Gastrocnemius medialis (tissue), 4 donors: Measurements from ENCODE around the gene NUBP2. TPM values are rescaled to one million over a fixed set of nuclear protein-coding genes. Genes with fewer than 3 reads are reported as not detected.

ENCODE experiments used
- ATAC-seq, 2 donors: fragments of 150-250 bp; one replicate each; pipeline ENCODE4 v1.9.1; 2016
- DNase-seq, 2 donors: peaks; one replicate each; pipeline ENCODE4 v3.0.0-alpha.2; 2019
- H3K27ac ChIP-seq, 4 donors: fragments of 200-600 bp; sonication (generic); 1 replicate in 1 of 4; 2 replicates in 3 of 4; pipeline ENCODE4 v1.5.1; 2016 to 2018; ENCODE audit warnings: mild to moderate bottlenecking in 2 of 4, moderate library complexity in 1 of 4
- H3K27me3 ChIP-seq, 3 donors: fragments of 200-600 bp; sonication (generic) in 2 of 3; 1 replicate in 1 of 3; 2 replicates in 2 of 3; pipeline versions ENCODE4 v1.5.1 to v1.6.0; 2016 to 2019; ENCODE audit warnings: mild to moderate bottlenecking in 1 of 3, moderate library complexity in 1 of 3
- H3K36me3 ChIP-seq, 2 donors: fragments of 200-600 bp; sonication (generic) in 1 of 2; one replicate each; pipeline ENCODE4 v1.5.1; 2017 to 2018
- H3K4me1 ChIP-seq, 2 donors: fragments of 200-600 bp; sonication (generic) in 1 of 2; one replicate each; pipeline ENCODE4 v1.5.1; 2016 to 2017; ENCODE audit warnings: mild to moderate bottlenecking in 2 of 2
- H3K4me3 ChIP-seq, 4 donors: fragments of 200-600 bp; sonication (generic) in 3 of 4; 1 replicate in 1 of 4; 2 replicates in 3 of 4; pipeline ENCODE4 v1.5.1; 2016 to 2019; ENCODE audit warnings: mild to moderate bottlenecking in 2 of 4
- H3K9me3 ChIP-seq, 3 donors: fragments of 200-600 bp; sonication (generic) in 2 of 3; 1 replicate in 1 of 3; 2 replicates in 2 of 3; pipeline ENCODE4 v1.5.1; 2016 to 2019
- POLR2A ChIP-seq, 2 donors: fragments of 450-650 bp; IDR thresholded peaks; one replicate each; pipeline ENCODE4 v1.6.1; 2017; ENCODE audit warnings: antibody characterized with exemption in 2 of 2, mild to moderate bottlenecking in 2 of 2, moderate library complexity in 2 of 2
- in situ Hi-C, 4 donors: fragments of 200-750 bp; cut with MboI; loops; one replicate each; pipeline versions ENCODE4 v1.15.0 to v1.8.0; 2017; ENCODE audit warnings: low sequenced_read_pairs in 4 of 4
- intact Hi-C: fragments of 100-400 bp; cut with DNase I; formaldehyde crosslinking; loops from one replicate; pipeline ENCODE4 v1.15.1; 2023; ENCODE audit warnings: low total_unique reads
- microRNA-seq, 2 donors: library from miRNA; unstranded; fragments of <30 nt; microRNA quantifications; one replicate each; pipeline ENCODE4, GENCODE V29; 2016; ENCODE audit warnings: borderline replicate concordance in 2 of 2
- total RNA-seq, 4 donors: library from RNA; depleted of rRNA; stranded (reverse); fragments of >200 nt; gene quantifications; one replicate each; pipeline versions ENCODE4 v1.1.0 to v1.2.3, GENCODE V29; 2016
- TF ChIP-seq, protein P1 (sequence below), 5 experiments: fragments of 450-650 bp in 3 of 5; fragments of 200-600 bp in 2 of 5; sonication (generic) in 2 of 5; IDR thresholded peaks in 4 of 5; conservative IDR thresholded peaks in 1 of 5; 1 replicate in 4 of 5; 2 replicates in 1 of 5; pipeline ENCODE4 v1.5.1; 2016 to 2019; ENCODE audit warnings: antibody characterized with exemption in 5 of 5, mild to moderate bottlenecking in 3 of 5, moderate library complexity in 3 of 5

NUBP2 gene
- total RNA-seq, 4 donors from 2014 or later = 77.3 to 163 (median 80.7) TPM

- H3K36me3 ChIP-seq = no peaks in the 10 kb centered on the region
- H3K4me3 ChIP-seq = no peak overlapping the region
- H3K9me3 ChIP-seq = no peaks in the 10 kb centered on the region
- TF ChIP-seq, protein P1, sequence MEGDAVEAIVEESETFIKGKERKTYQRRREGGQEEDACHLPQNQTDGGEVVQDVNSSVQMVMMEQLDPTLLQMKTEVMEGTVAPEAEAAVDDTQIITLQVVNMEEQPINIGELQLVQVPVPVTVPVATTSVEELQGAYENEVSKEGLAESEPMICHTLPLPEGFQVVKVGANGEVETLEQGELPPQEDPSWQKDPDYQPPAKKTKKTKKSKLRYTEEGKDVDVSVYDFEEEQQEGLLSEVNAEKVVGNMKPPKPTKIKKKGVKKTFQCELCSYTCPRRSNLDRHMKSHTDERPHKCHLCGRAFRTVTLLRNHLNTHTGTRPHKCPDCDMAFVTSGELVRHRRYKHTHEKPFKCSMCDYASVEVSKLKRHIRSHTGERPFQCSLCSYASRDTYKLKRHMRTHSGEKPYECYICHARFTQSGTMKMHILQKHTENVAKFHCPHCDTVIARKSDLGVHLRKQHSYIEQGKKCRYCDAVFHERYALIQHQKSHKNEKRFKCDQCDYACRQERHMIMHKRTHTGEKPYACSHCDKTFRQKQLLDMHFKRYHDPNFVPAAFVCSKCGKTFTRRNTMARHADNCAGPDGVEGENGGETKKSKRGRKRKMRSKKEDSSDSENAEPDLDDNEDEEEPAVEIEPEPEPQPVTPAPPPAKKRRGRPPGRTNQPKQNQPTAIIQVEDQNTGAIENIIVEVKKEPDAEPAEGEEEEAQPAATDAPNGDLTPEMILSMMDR (IDR thresholded peaks at IDR 0.05 in 4 of 5, conservative IDR thresholded peaks at IDR 0.05 in 1 of 5) = no peak
- no peak for TF ChIP-seq POLR2A (IDR thresholded peaks at IDR 0.05)
- no peak overlapping the region for H3K27ac ChIP-seq
- ATAC-seq = no peak
- peaks cover 24 to 27% of the 10 kb centered on the region in 2 donors for H3K4me1 ChIP-seq
- intact Hi-C loops = no loop called here
- in situ Hi-C loops = no loop called here
- DNase-seq = no peak
- H3K27me3 ChIP-seq = no peaks in the 10 kb centered on the region
These were observed 50.2 kb downstream of the NUBP2 start for GRCh38 chr16:1832838-1833454.

GRCh38 chr16:1834096-1834495 is 51.3 kb downstream of the NUBP2 start:
- Histone ChIP-seq H3K27me3 (no peaks in the 10 kb centered on the region), H3K9me3 (no peaks in the 10 kb centered on the region), H3K4me1 (peaks cover 15% of the 10 kb centered on the region in 2 donors), H3K4me3 (no peak overlapping the region), H3K27ac (no peak overlapping the region), H3K36me3 (no peaks in the 10 kb centered on the region)
- DNase-seq (no peak), ATAC-seq (no peak)
- in situ Hi-C loops = no loop called here
- TF ChIP-seq, protein P1 (IDR thresholded peaks at IDR 0.05 in 4 of 5, conservative IDR thresholded peaks at IDR 0.05 in 1 of 5) = no peak
- no peak for TF ChIP-seq POLR2A (IDR thresholded peaks at IDR 0.05)
- intact Hi-C loops = no loop called here

Small RNA genes within 50 kb of the gene (microRNA-seq; reads per million reads assigned to microRNA genes)
- 0 to 2.6 reads per million in 2 donors for gene MIR3177

Other genes with a start within 250 kb of the NUBP2 start
- 10 to 100 TPM; 14.7 to 27.7 (median 22.1) TPM for gene TMEM204, start 249.3 kb upstream of the NUBP2 start, total RNA-seq
- 1 to 10 TPM; 3.4 to 5.2 (median 4.8) TPM for gene IFT140, start 170.9 kb upstream of the NUBP2 start, total RNA-seq
- gene CRAMP1, start 170.6 kb upstream of the NUBP2 start, total RNA-seq = 10 to 100 TPM in 1 of 4 donors, 1 to 10 TPM in 3; 7.0 to 10.7 (median 8.7) TPM
- 10 to 100 TPM in 3 of 4 donors, 1 to 10 TPM in 1; 8.7 to 28.2 (median 15.9) TPM for gene JPT2, start 104.7 kb upstream of the NUBP2 start, total RNA-seq
- 10 to 100 TPM in 3 of 4 donors, 1 to 10 TPM in 1; 6.5 to 22.6 (median 13.9) TPM for gene MAPK8IP3, start 76.8 kb upstream of the NUBP2 start, total RNA-seq
- gene NME3, start 11.4 kb upstream of the NUBP2 start, total RNA-seq = 10 to 100 TPM; 18.1 to 41.4 (median 34.2) TPM
- 1 to 10 TPM; 2.1 to 9.2 (median 6.2) TPM for gene EME2, start 10.2 kb upstream of the NUBP2 start, total RNA-seq
- 100 to 1,000 TPM in 2 of 4 donors, 10 to 100 TPM in 2; 65.4 to 120 (median 90.0) TPM for gene MRPS34, start 9.8 kb upstream of the NUBP2 start, total RNA-seq
- 100 to 1,000 TPM in 1 of 4 donors, 10 to 100 TPM in 3; 86.2 to 161 (median 88.3) TPM for gene SPSB3, start 389 bp upstream of the NUBP2 start, total RNA-seq
- under 1 TPM in 2 of 4 donors, not detected in 2; 0.20 to 0.22 TPM for gene IGFALS, start 10.7 kb downstream of the NUBP2 start, total RNA-seq
- gene HAGH, start 43.9 kb downstream of the NUBP2 start, total RNA-seq = 100 to 1,000 TPM; 216 to 440 (median 261) TPM
- 10 to 100 TPM; 28.2 to 57.1 (median 49.1) TPM for gene FAHD1, start 44.2 kb downstream of the NUBP2 start, total RNA-seq
- not detected for gene MEIOB, start 89.2 kb downstream of the NUBP2 start, total RNA-seq
- gene HS3ST6, start 135.5 kb downstream of the NUBP2 start, total RNA-seq = not detected
- 10 to 100 TPM; 16.7 to 40.7 (median 35.2) TPM for gene MSRB1, start 160.2 kb downstream of the NUBP2 start, total RNA-seq
- gene RPL3L, start 171.7 kb downstream of the NUBP2 start, total RNA-seq = 100 to 1,000 TPM; 116 to 354 (median 188) TPM
- 1,000 to 10,000 TPM in 1 of 4 donors, 100 to 1,000 TPM in 3; 530 to 1,014 (median 743) TPM for gene NDUFB10, start 176.6 kb downstream of the NUBP2 start, total RNA-seq
- gene RPS2, start 181.9 kb downstream of the NUBP2 start, total RNA-seq = 1,000 to 10,000 TPM; 1,162 to 1,876 (median 1,684) TPM
- gene RNF151, start 183.9 kb downstream of the NUBP2 start, total RNA-seq = not detected
- 10 to 100 TPM; 48.2 to 79.5 (median 71.4) TPM for gene TBL3, start 189.1 kb downstream of the NUBP2 start, total RNA-seq
- under 1 TPM in 2 of 4 donors, not detected in 2; 0.33 to 0.46 TPM for gene NOXO1, start 198.5 kb downstream of the NUBP2 start, total RNA-seq
- gene GFER, start 201.2 kb downstream of the NUBP2 start, total RNA-seq = 10 to 100 TPM; 16.3 to 27.0 (median 20.1) TPM
- 1 to 10 TPM in 1 of 4 donors, not detected in 3; 2.3 TPM for gene SYNGR3, start 207.0 kb downstream of the NUBP2 start, total RNA-seq
- gene ZNF598, start 226.9 kb downstream of the NUBP2 start, total RNA-seq = 10 to 100 TPM; 57.0 to 92.2 (median 75.4) TPM
- gene NPW, start 236.8 kb downstream of the NUBP2 start, total RNA-seq = not detected
- 10 to 100 TPM; 51.6 to 86.9 (median 74.4) TPM for gene NHERF2, start 243.9 kb downstream of the NUBP2 start, total RNA-seq